Naive thymus-derived CD8-positive, alpha-beta T cell (primary cell): ENCODE data around the gene CAMKMT. TPM values are rescaled to one million over a fixed set of nuclear protein-coding genes. Genes with fewer than 3 reads are reported as not detected.
"Not testable (repeated sequence)": the region's sequence is repeated elsewhere in the genome, so short reads cannot be mapped to it uniquely, and the experiment has no call there.

Experiments
- ATAC-seq, 2 donors: fragments of 150-1000 bp; cut with Tn5 transposase in 1 of 2; sonication (Bioruptor Pico), chemical (Tn5 transposase) in 1 of 2; 1 replicate in 1 of 2; 2 replicates in 1 of 2; pipeline ENCODE4 v1.10.0; 2021; ENCODE audit warnings: mild to moderate bottlenecking in 2 of 2, moderate library complexity in 2 of 2
- POLR2A ChIA-PET: fragments of 350-600 bp; sonication (Branson Sonifier 250); formaldehyde crosslinking; loops from one replicate; lab custom pipeline; 2021; ENCODE audit warnings: antibody characterized with exemption; lab: Charles Lee
- DNase-seq, 10 donors: peaks; one replicate each; pipeline versions ENCODE4 v3.0.0 to v3.0.0-alpha.2; 2020 to 2022
- H3K27ac Mint-ChIP-seq, 10 donors: one replicate each; pipeline ENCODE4 v1.8.0; 2020 to 2022; ENCODE audit warnings: mild to moderate bottlenecking in 10 of 10, mixed read lengths in 10 of 10, moderate library complexity in 4 of 10, inconsistent platforms in 1 of 10
- H3K27me3 Mint-ChIP-seq, 5 donors: one replicate each; pipeline ENCODE4 v1.8.0; 2021 to 2022; ENCODE audit warnings: mixed read lengths in 5 of 5
- H3K36me3 Mint-ChIP-seq, 3 donors: one replicate each; pipeline ENCODE4 v1.8.0; 2020 to 2022; ENCODE audit warnings: mixed read lengths in 3 of 3, mild to moderate bottlenecking in 2 of 3, inconsistent platforms in 1 of 3
- H3K4me1 Mint-ChIP-seq, 4 donors: one replicate each; pipeline ENCODE4 v1.8.0; 2021 to 2022; ENCODE audit warnings: mixed read lengths in 4 of 4
- H3K4me3 Mint-ChIP-seq, 10 donors: one replicate each; pipeline ENCODE4 v1.8.0; 2020 to 2022; ENCODE audit warnings: mild to moderate bottlenecking in 10 of 10, mixed read lengths in 10 of 10, moderate library complexity in 6 of 10, inconsistent platforms in 1 of 10
- H3K9me3 Mint-ChIP-seq, 9 donors: one replicate each; pipeline ENCODE4 v1.8.0; 2020 to 2022; ENCODE audit warnings: mixed read lengths in 9 of 9, mild to moderate bottlenecking in 3 of 9, inconsistent platforms in 1 of 9, moderate library complexity in 1 of 9
- polyA plus RNA-seq, 3 donors: library from polyadenylated mRNA; unstranded; fragments of 300-500 nt; fragmentation: Illumina TruSeq; gene quantifications; one replicate each; pipeline ENCODE4 v1.2.3, GENCODE V29; 2021
- total RNA-seq, 8 experiments: library from RNA in 2 of 8; stranded (reverse) in 2 of 8; gene quantifications; one replicate each; pipeline ENCODE4 v1.2.3 and lab custom pipeline; 2021 to 2026

The CAMKMT gene
- total and polyA plus RNA-seq, 5 experiments from 2014 or later, result 17.1 to 22.9 (median 20.5) TPM

GRCh38 chr2:44595615-44596014 lies 233.9 kb downstream of the CAMKMT start:
- H3K4me3 Mint-ChIP-seq, H3K27ac Mint-ChIP-seq, H3K27me3 Mint-ChIP-seq, ATAC-seq, DNase-seq, POLR2A ChIA-PET, H3K9me3 Mint-ChIP-seq, H3K4me1 Mint-ChIP-seq: not testable (repeated sequence)
- H3K36me3 Mint-ChIP-seq, result peaks cover 3 to 13% (median 4%) of the 10 kb centered on the region in 3 donors

GRCh38 chr2:44596537-44597320 lies 235.0 kb downstream of the CAMKMT start:
- Mint-ChIP-seq H3K4me1 (peaks cover 0 to 3% (median 0%) of the 10 kb centered on the region in 4 donors), H3K9me3 (peaks cover 0 to 1% (median 0%) of the 10 kb centered on the region in 9 donors), H3K4me3 (no peak overlapping the region), H3K27ac (no peak overlapping the region), H3K36me3 (peaks cover 3 to 13% (median 4%) of the 10 kb centered on the region in 3 donors), H3K27me3 (no peaks in the 10 kb centered on the region)
- POLR2A ChIA-PET, result no interaction called here
- no peak for ATAC-seq
- no peak for DNase-seq

DNA sequence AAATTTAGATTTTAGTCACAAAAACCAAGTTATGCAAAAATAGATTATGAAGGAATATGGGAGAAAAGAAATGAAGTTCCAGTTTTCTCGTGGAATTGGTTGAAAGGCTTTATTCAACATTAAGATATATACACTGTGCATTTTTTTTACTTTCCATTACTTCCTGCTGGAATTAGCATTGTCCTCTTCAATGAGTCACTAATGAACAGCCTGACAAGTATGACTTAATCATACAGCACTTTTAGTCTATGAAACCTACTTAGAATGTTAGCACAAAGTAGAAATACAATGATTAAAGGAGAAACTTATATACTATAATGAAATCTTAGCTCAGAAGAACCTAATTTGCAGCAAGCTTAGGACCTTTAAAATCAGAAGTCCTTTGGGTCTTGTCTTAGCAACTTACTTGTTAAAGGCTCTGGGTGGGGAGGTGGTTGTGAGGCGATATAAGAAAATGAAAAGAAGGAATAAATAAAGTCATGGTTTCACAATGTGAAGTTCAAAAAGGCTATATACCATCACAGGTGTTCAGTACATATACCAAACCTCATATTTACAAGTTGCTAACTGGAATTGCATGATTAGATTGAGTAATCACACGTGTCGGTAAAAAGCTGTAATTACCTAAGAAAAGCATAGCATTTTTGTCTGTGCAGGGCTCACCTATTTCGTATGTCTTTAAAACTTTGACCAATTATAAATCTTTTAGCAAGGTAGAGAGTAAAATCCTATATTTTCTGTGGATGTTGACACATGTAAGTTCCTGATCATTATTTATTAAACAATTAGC lies 236.8 kb downstream of the CAMKMT start:
- POLR2A ChIA-PET, result no interaction called here
- no peak for DNase-seq
- peaks cover 0 to 2% (median under 1%) of the 10 kb centered on the region in 4 donors for H3K4me1 Mint-ChIP-seq
- H3K4me3 Mint-ChIP-seq, result no peak overlapping the region
- peaks cover 0 to 3% (median 0%) of the 10 kb centered on the region in 9 donors for H3K9me3 Mint-ChIP-seq
- H3K36me3 Mint-ChIP-seq, result peaks cover 3 to 17% (median 7%) of the 10 kb centered on the region in 3 donors
- H3K27me3 Mint-ChIP-seq, result no peaks in the 10 kb centered on the region
- no peak overlapping the region for H3K27ac Mint-ChIP-seq
- ATAC-seq, result no peak

GRCh38 chr2:44599130-44599529 lies 237.4 kb downstream of the CAMKMT start:
- Mint-ChIP-seq H3K27ac (no peak overlapping the region), H3K4me1 (peaks cover 0 to 2% (median 0%) of the 10 kb centered on the region in 4 donors)

GRCh38 chr2:44602446-44602845 lies 240.7 kb downstream of the CAMKMT start:
- H3K27me3 Mint-ChIP-seq, result no peaks in the 10 kb centered on the region
- H3K36me3 Mint-ChIP-seq, result peaks cover 0 to 7% (median 4%) of the 10 kb centered on the region in 3 donors
- POLR2A ChIA-PET, result no interaction called here
- H3K9me3 Mint-ChIP-seq, result peaks cover 0 to 3% (median 0%) of the 10 kb centered on the region in 9 donors
- ATAC-seq (no peak), DNase-seq (no peak)
- peak overlapping the region in 2 of 10 donors; percentile 11 to 13 for H3K27ac Mint-ChIP-seq
- peaks cover 0 to 2% (median 0%) of the 10 kb centered on the region in 4 donors for H3K4me1 Mint-ChIP-seq
- no peak overlapping the region for H3K4me3 Mint-ChIP-seq

More at GRCh38 chr2:44599130-44599529, 237.4 kb downstream of the CAMKMT start:
- H3K4me3 Mint-ChIP-seq, result no peak overlapping the region
- POLR2A ChIA-PET, result no interaction called here
- H3K36me3 Mint-ChIP-seq, result peaks cover 0 to 13% (median 7%) of the 10 kb centered on the region in 3 donors
- ATAC-seq (no peak), DNase-seq (no peak)
- H3K9me3 Mint-ChIP-seq, result peaks cover 0 to 3% (median 0%) of the 10 kb centered on the region in 9 donors
- H3K27me3 Mint-ChIP-seq, result no peaks in the 10 kb centered on the region

- Mint-ChIP-seq H3K4me3 (no peak overlapping the region), H3K4me1 (peaks cover 0 to 2% (median 0%) of the 10 kb centered on the region in 4 donors), H3K27me3 (no peaks in the 10 kb centered on the region), H3K27ac (no peak overlapping the region), H3K9me3 (peaks cover 0 to 7% (median 0%) of the 10 kb centered on the region in 9 donors), H3K36me3 (peaks cover 0 to 10% (median 7%) of the 10 kb centered on the region in 3 donors)
- no peak for ATAC-seq
- POLR2A ChIA-PET, result no interaction called here
- no peak for DNase-seq
These were observed 243.8 kb downstream of the CAMKMT start for GRCh38 chr2:44605511-44605910.

- no peaks in the 10 kb centered on the region for H3K27me3 Mint-ChIP-seq
- POLR2A ChIA-PET, result no interaction called here
- no peak overlapping the region for H3K27ac Mint-ChIP-seq
- peaks cover 0 to 11% (median 3%) of the 10 kb centered on the region in 9 donors for H3K9me3 Mint-ChIP-seq
- H3K4me1 Mint-ChIP-seq, result peaks cover 0 to 2% (median 2%) of the 10 kb centered on the region in 4 donors
- H3K4me3 Mint-ChIP-seq, result no peak overlapping the region
- peaks cover 0 to 9% (median 4%) of the 10 kb centered on the region in 3 donors for H3K36me3 Mint-ChIP-seq
- no peak for ATAC-seq
- DNase-seq, result no peak
These were observed 250.5 kb downstream of the CAMKMT start for GRCh38 chr2:44612276-44612675.

DNA sequence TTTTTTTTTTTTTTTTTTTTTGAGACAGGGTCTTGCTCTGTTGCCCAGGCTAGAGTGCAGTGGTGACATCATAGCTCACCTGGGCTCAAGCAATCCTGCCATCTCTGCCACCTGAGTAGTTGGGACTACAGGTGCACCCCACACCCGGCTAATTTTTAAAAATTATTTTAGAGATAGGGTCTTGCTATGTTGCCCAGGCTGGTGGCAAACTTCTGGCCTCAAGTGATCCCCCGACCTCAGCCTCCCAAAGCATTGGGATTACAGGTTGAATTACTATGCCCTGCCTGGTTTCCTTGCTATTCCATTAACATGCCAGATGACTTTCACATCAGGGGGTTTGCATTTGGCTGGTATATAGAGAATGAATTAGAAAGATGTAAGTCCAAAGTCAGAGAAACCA lies 253.2 kb downstream of the CAMKMT start:
- DNase-seq (no peak), ATAC-seq (no peak)
- POLR2A ChIA-PET, result no interaction called here
- H3K4me3 Mint-ChIP-seq, result no peak overlapping the region
- H3K4me1 Mint-ChIP-seq, result peaks cover 0 to 13% (median 4%) of the 10 kb centered on the region in 4 donors
- peaks cover 0 to 7% (median 2%) of the 10 kb centered on the region in 9 donors for H3K9me3 Mint-ChIP-seq
- H3K27ac Mint-ChIP-seq, result no peak overlapping the region
- no peaks in the 10 kb centered on the region for H3K27me3 Mint-ChIP-seq
- peaks cover 0 to 4% (median 4%) of the 10 kb centered on the region in 3 donors for H3K36me3 Mint-ChIP-seq

- no peak for ATAC-seq
- Mint-ChIP-seq H3K27me3 (peaks cover 0 to 2% (median 0%) of the 10 kb centered on the region in 5 donors), H3K27ac (no peak overlapping the region), H3K36me3 (no peaks in the 10 kb centered on the region), H3K4me3 (no peak overlapping the region), H3K4me1 (peaks cover 0 to 13% (median 4%) of the 10 kb centered on the region in 4 donors), H3K9me3 (peaks cover 0 to under 1% (median 0%) of the 10 kb centered on the region in 9 donors)
- DNase-seq, result no peak
- POLR2A ChIA-PET, result no interaction called here
These were observed 254.3 kb downstream of the CAMKMT start for GRCh38 chr2:44615950-44616518.

DNA sequence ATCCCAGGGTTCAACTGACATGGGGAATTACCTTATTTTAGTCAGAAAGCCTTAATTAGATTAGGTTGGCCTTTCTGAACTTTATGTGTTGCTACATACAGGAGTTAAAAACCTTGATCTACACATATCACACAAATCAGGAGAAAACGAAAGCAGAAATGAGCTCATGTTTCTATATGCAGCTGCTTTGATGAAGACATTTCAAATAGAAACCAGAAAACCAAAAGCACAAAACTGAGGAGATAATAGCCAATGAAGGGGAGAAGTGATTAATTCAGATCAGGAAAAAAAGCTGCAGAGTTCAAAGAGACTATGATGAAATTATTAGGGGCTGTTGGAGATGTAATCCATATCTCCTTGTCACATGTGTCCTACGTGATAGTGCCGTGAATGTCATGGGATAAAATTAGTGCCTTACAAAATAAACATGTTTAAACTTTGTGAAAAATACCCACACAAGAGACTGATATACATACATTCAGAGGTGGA lies 255.0 kb downstream of the CAMKMT start:
- Mint-ChIP-seq H3K27me3 (peaks cover 0 to 2% (median 0%) of the 10 kb centered on the region in 5 donors), H3K4me1 (peaks cover 0 to 13% (median 4%) of the 10 kb centered on the region in 4 donors), H3K36me3 (peaks cover 0 to 5% (median 0%) of the 10 kb centered on the region in 3 donors), H3K27ac (no peak overlapping the region), H3K4me3 (no peak overlapping the region), H3K9me3 (peaks cover 0 to 3% (median 0%) of the 10 kb centered on the region in 9 donors)
- ATAC-seq, result peak; percentile 53 to 77
- POLR2A ChIA-PET, result no interaction called here
- DNase-seq, result peak in 3 of 10 donors; percentile 7 to 14 (median 11)

- peaks cover 0 to 13% (median 3%) of the 10 kb centered on the region in 4 donors for H3K4me1 Mint-ChIP-seq
- H3K9me3 Mint-ChIP-seq, result peaks cover 0 to 3% (median 0%) of the 10 kb centered on the region in 9 donors
- H3K36me3 Mint-ChIP-seq, result peaks cover 0 to 6% (median 0%) of the 10 kb centered on the region in 3 donors
- H3K27me3 Mint-ChIP-seq, result peaks cover 0 to 2% (median 0%) of the 10 kb centered on the region in 5 donors
- H3K27ac Mint-ChIP-seq, result no peak overlapping the region
- no peak for DNase-seq
- POLR2A ChIA-PET, result interaction anchor here (0.6 kb wide), 1 partner anchor 73 kb away, joined by 4 read pairs; no protein-coding TSS in a partner anchor
- ATAC-seq, result no peak
- H3K4me3 Mint-ChIP-seq, result no peak overlapping the region
These were observed 256.7 kb downstream of the CAMKMT start for GRCh38 chr2:44618251-44619023.
